MCF 10A (cell line): ENCODE measurements around the gene BRAF. TPM values are rescaled to one million over a fixed set of nuclear protein-coding genes. Genes with fewer than 3 reads are reported as not detected.

Source experiments
- BruUV-seq: library from RNA; stranded (reverse); fragments of 400-500 nt; replicated peaks from 2 replicates; lab custom pipeline; 2021; lab: Mats Ljungman, UMichigan
- CTCF ChIA-PET: fragments of 300-600 bp; sonication (Branson Sonifier 250); formaldehyde crosslinking; extraction: SDS; loops from one replicate; lab custom pipeline; 2021; ENCODE audit warnings: antibody characterized with exemption, inconsistent platforms; lab: Yijun Ruan, JAX
- POLR2A ChIA-PET: fragments of 300-600, 350-650 bp; sonication (Branson Sonifier 250); formaldehyde crosslinking; extraction: SDS; loops from one replicate; lab custom pipeline; 2020; ENCODE audit warnings: antibody characterized with exemption, inconsistent platforms; lab: Yijun Ruan, JAX
- DNase-seq: peaks from one replicate; pipeline ENCODE4 v3.0.0-alpha.2; 2018; ENCODE audit not compliant: unreplicated experiment
- H3K27ac Mint-ChIP-seq: one replicate; pipeline ENCODE4 v1.8.0; 2022; ENCODE audit warnings: mild to moderate bottlenecking, low read depth, mixed read lengths; ENCODE audit not compliant: unreplicated experiment
- H3K27me3 Mint-ChIP-seq: one replicate; pipeline ENCODE4 v1.8.0; 2022; ENCODE audit warnings: mixed read lengths; ENCODE audit not compliant: insufficient read depth, unreplicated experiment
- H3K36me3 Mint-ChIP-seq: one replicate; pipeline ENCODE4 v1.8.0; 2022; ENCODE audit warnings: mild to moderate bottlenecking, moderate library complexity, mixed read lengths; ENCODE audit not compliant: insufficient read depth, unreplicated experiment
- H3K4me1 Mint-ChIP-seq: one replicate; pipeline ENCODE4 v1.8.0; 2022; ENCODE audit warnings: mixed read lengths; ENCODE audit not compliant: insufficient read depth, unreplicated experiment
- H3K4me3 Mint-ChIP-seq: one replicate; pipeline ENCODE4 v1.8.0; 2022; ENCODE audit warnings: mild to moderate bottlenecking, moderate library complexity, mixed read lengths; ENCODE audit not compliant: unreplicated experiment
- H3K9me3 Mint-ChIP-seq: one replicate; pipeline ENCODE4 v1.8.0; 2022; ENCODE audit warnings: mixed read lengths; ENCODE audit not compliant: unreplicated experiment
- CTCF ChIP-seq: fragments of 200-600 bp; IDR thresholded peaks from one replicate; pipeline ENCODE4 v1.8.0; 2022; ENCODE audit warnings: antibody characterized with exemption, mild to moderate bottlenecking; ENCODE audit not compliant: unreplicated experiment
- intact Hi-C: fragments of 100-400 bp; cut with micrococcal nuclease; formaldehyde crosslinking; loops from 2 replicates; pipeline ENCODE4 v1.14.1; 2022
- total RNA-seq: library from RNA; stranded (reverse); gene quantifications from 2 replicates; pipeline ENCODE4 v1.2.3, GENCODE V29; 2022

Gene BRAF
- total RNA-seq, 1 experiment from 2014 or later: 33.7 TPM

GRCh38 chr7:140870003-140870402 is 54.7 kb downstream of the BRAF start:
- Mint-ChIP-seq H3K4me1 (peaks cover 22% of the 10 kb centered on the region), H3K4me3 (no peak overlapping the region), H3K36me3 (no peaks in the 10 kb centered on the region), H3K9me3 (no peaks in the 10 kb centered on the region), H3K27me3 (no peaks in the 10 kb centered on the region), H3K27ac (no peak overlapping the region)
- ChIA-PET POLR2A (no interaction called here), CTCF (interaction anchor here (0.7 kb wide), 1 partner anchor 12 kb away, joined by 3 read pairs; no protein-coding TSS in a partner anchor)
- no TSS peak for BruUV-seq
- no peak for TF ChIP-seq CTCF
- intact Hi-C loops: no loop called here
- DNase-seq: no peak

- H3K27me3 Mint-ChIP-seq: no peaks in the 10 kb centered on the region
- H3K27ac Mint-ChIP-seq: no peak overlapping the region
- H3K4me3 Mint-ChIP-seq: no peak overlapping the region
- ChIA-PET POLR2A (interaction anchor here (0.7 kb wide), 1 partner anchor 994 kb away, joined by 3 read pairs; no protein-coding TSS in a partner anchor), CTCF (no interaction called here)
- no peaks in the 10 kb centered on the region for H3K36me3 Mint-ChIP-seq
- DNase-seq: no peak
- intact Hi-C loops: no loop called here
- BruUV-seq: no TSS peak
- no peak for TF ChIP-seq CTCF
- peaks cover 22% of the 10 kb centered on the region for H3K4me1 Mint-ChIP-seq
- peaks cover under 1% of the 10 kb centered on the region for H3K9me3 Mint-ChIP-seq
These were observed 55.3 kb downstream of the BRAF start for GRCh38 chr7:140869430-140869829.

- H3K4me3 Mint-ChIP-seq: no peak overlapping the region
- no peaks in the 10 kb centered on the region for H3K27me3 Mint-ChIP-seq
- BruUV-seq: no TSS peak
- no peak for TF ChIP-seq CTCF
- H3K36me3 Mint-ChIP-seq: no peaks in the 10 kb centered on the region
- CTCF ChIA-PET: no interaction called here
- peak overlapping the region; percentile 65 for H3K27ac Mint-ChIP-seq
- POLR2A ChIA-PET: interaction anchor here (0.6 to 0.7 kb wide), 2 partner anchors 10 to 909 kb away, joined by 3 to 4 read pairs; partner anchors contain the start of gene TAS2R4
- peaks cover 9% of the 10 kb centered on the region for H3K9me3 Mint-ChIP-seq
- peak; percentile 4 for DNase-seq
- H3K4me1 Mint-ChIP-seq: peaks cover 28% of the 10 kb centered on the region
- intact Hi-C loops: no loop called here
These were observed 57.0 kb downstream of the BRAF start for GRCh38 chr7:140867467-140868462.

- H3K36me3 Mint-ChIP-seq: no peaks in the 10 kb centered on the region
- POLR2A ChIA-PET: no interaction called here
- H3K27me3 Mint-ChIP-seq: no peaks in the 10 kb centered on the region
- intact Hi-C loops: no loop called here
- peaks cover 28% of the 10 kb centered on the region for H3K4me1 Mint-ChIP-seq
- H3K9me3 Mint-ChIP-seq: peaks cover 9% of the 10 kb centered on the region
- H3K4me3 Mint-ChIP-seq: no peak overlapping the region
- no peak for TF ChIP-seq CTCF
- CTCF ChIA-PET: no interaction called here
- BruUV-seq: no TSS peak
- peak overlapping the region; percentile 65 for H3K27ac Mint-ChIP-seq
- DNase-seq: peak; percentile 22
These were observed 57.8 kb downstream of the BRAF start for GRCh38 chr7:140866926-140867325.
